K562 (cell line): ENCODE results near the gene DDX50. TPM values are rescaled to one million over a fixed set of nuclear protein-coding genes. Genes with fewer than 3 reads are reported as not detected.

ENCODE experiments used
- ATF2 ChIP-seq: sonication (generic); formaldehyde crosslinking; IDR thresholded peaks from 2 replicates; pipeline ENCODE4 v1.8.1; 2022; ENCODE audit warnings: missing genetic modification reagents
- ATF3 ChIP-seq, 2 experiments: fragments of 450-650 bp in 1 of 2; sonication (generic) in 1 of 2; formaldehyde crosslinking in 1 of 2; IDR thresholded peaks in 1 of 2; conservative IDR thresholded peaks in 1 of 2; 2 replicates each; pipeline versions ENCODE4 v1.6.1 to v1.8.1; 2016 to 2023; ENCODE audit warnings: mild to moderate bottlenecking in 2 of 2, moderate library complexity in 2 of 2, inconsistent platforms in 1 of 2, missing genetic modification reagents in 1 of 2
- CCNT2 ChIP-seq: IDR thresholded peaks from 2 replicates; pipeline ENCODE4 v1.6.1; 2011; ENCODE audit warnings: borderline replicate concordance, low read depth, mild to moderate bottlenecking, moderate library complexity, mixed read lengths, low read length; ENCODE audit not compliant: insufficient read length; ENCODE audit errors: extremely low read depth
- FOXP1 ChIP-seq: sonication (generic); formaldehyde crosslinking; IDR thresholded peaks from 2 replicates; pipeline ENCODE4 v1.8.0; 2022; ENCODE audit warnings: mild to moderate bottlenecking, missing genetic modification reagents
- GATAD2B ChIP-seq: fragments of 450-650 bp; IDR thresholded peaks from 2 replicates; pipeline ENCODE4 v1.6.1; 2017; ENCODE audit warnings: mild to moderate bottlenecking, borderline replicate concordance
- HDAC1 ChIP-seq, 2 experiments: fragments of 450-650 bp; IDR thresholded peaks; 2 replicates each; pipeline ENCODE4 v1.6.1; 2016 to 2017; ENCODE audit warnings: inconsistent platforms in 1 of 2, mild to moderate bottlenecking in 1 of 2, moderate library complexity in 1 of 2
- HNRNPUL1 ChIP-seq: fragments of 200-400 bp; formaldehyde crosslinking; IDR thresholded peaks from 2 replicates; pipeline ENCODE4 v1.6.1; 2017; ENCODE audit warnings: low read length
- NCOA2 ChIP-seq, 2 experiments: fragments of 450-650 bp; IDR thresholded peaks; 2 replicates each; pipeline ENCODE4 v1.6.1; 2018; ENCODE audit warnings: mild to moderate bottlenecking in 2 of 2, moderate library complexity in 1 of 2; ENCODE audit not compliant: partially characterized antibody in 2 of 2
- SP1 ChIP-seq: sonication (generic); formaldehyde crosslinking; IDR thresholded peaks from 2 replicates; pipeline ENCODE4 v1.8.1; 2022; ENCODE audit warnings: mild to moderate bottlenecking, missing genetic modification reagents
- TEAD2 ChIP-seq: fragments of 450-650 bp; IDR thresholded peaks from 2 replicates; pipeline ENCODE4 v1.6.1; 2016; ENCODE audit warnings: missing genetic modification characterization, control low read depth, missing compliant biosample characterization
- TFAP4 ChIP-seq: sonication (generic); formaldehyde crosslinking; IDR thresholded peaks from 2 replicates; pipeline ENCODE4 v1.8.0; 2022; ENCODE audit warnings: missing genetic modification reagents, mild to moderate bottlenecking, moderate library complexity, borderline replicate concordance
- ZBTB1 ChIP-seq: sonication (generic); formaldehyde crosslinking; IDR thresholded peaks from 2 replicates; pipeline ENCODE4 v1.8.1; 2023; ENCODE audit warnings: missing genetic modification reagents, low read depth, mild to moderate bottlenecking, borderline replicate concordance
- ZBTB17 ChIP-seq: fragments of 450-650 bp; formaldehyde crosslinking; IDR thresholded peaks from 2 replicates; pipeline ENCODE4 v1.4.0; 2020; ENCODE audit warnings: mild to moderate bottlenecking
- ZNF318 ChIP-seq, 2 experiments: fragments of 450-650 bp; IDR thresholded peaks; 2 replicates each; pipeline ENCODE4 v1.6.1; 2016; ENCODE audit warnings: mild to moderate bottlenecking in 2 of 2, borderline replicate concordance in 1 of 2, low read depth in 1 of 2, moderate library complexity in 1 of 2
- polyA plus RNA-seq, 8 experiments: library from polyadenylated mRNA; depleted of rRNA in 4 of 8; stranded (reverse) in 5 of 8; unstranded in 3 of 8; fragments of >200 nt; fragmentation: Nextera tagmentation in 2 of 8; fragmentation: Illumina TruSeq in 1 of 8; extraction: Ambion mirVana in 2 of 8; extraction: Trizol in 1 of 8; gene quantifications; 2 replicates each; pipeline versions ENCODE4 v1.2.1 to v1.2.3, GENCODE V29; 2011 to 2014; ENCODE audit warnings: inconsistent platforms in 1 of 8, missing spikeins in 1 of 8
- total RNA-seq, 7 experiments: library from RNA; depleted of rRNA in 6 of 7; stranded (reverse); fragments of >200 nt in 6 of 7; fragmentation: Illumina TruSeq in 2 of 7; extraction: Trizol in 2 of 7; gene quantifications; 2 replicates each; pipeline versions ENCODE4 v1.2.1 to v1.2.3, GENCODE V29; 2011 to 2021; ENCODE audit warnings: low replicate concordance in 1 of 7

Gene DDX50
- total and polyA plus RNA-seq, 9 of the 15 experiments (the other 6 are each of a cell fraction or from before 2014, with no cell fraction given), result 36.7 to 86.8 (median 57.4) TPM

GRCh38 chr10:68900427-68901104, 549 bp upstream of the DDX50 start (continued):
- no peak for TF ChIP-seq ZNF318 (IDR thresholded peaks at IDR 0.05; ENCODE audit: borderline replicate concordance in 1 of 2, low read depth in 1 of 2)
- TF ChIP-seq TFAP4, result peak; percentile 83; the same call in 1 of the 2 replicates
- 0 out of 2 replicates have a peak, but pooled peaks have one; percentile 3 for TF ChIP-seq TEAD2 (tag)
- TF ChIP-seq GATAD2B, result no peak; the same call in 1 of the 2 replicates
- TF ChIP-seq HDAC1 (IDR thresholded peaks at IDR 0.05), result no peak; a peak in 1 of 4 replicates
- peak; percentile 42 for TF ChIP-seq CCNT2
- TF ChIP-seq NCOA2 (IDR thresholded peaks at IDR 0.05; ENCODE audit: partially characterized antibody in 2 of 2), result no peak
- TF ChIP-seq ZBTB17, result peak; percentile 67; the same call in 1 of the 2 replicates
- peak; percentile 92 for TF ChIP-seq FOXP1 (CRISPR knock-in tag)
- no peak for TF ChIP-seq ATF2 (CRISPR knock-in tag)
- TF ChIP-seq ZBTB1, result no peak; the same call in 1 of the 2 replicates
- TF ChIP-seq HNRNPUL1, result no peak
- TF ChIP-seq ATF3 (IDR thresholded peaks at IDR 0.05), result no peak
- TF ChIP-seq ATF3 (CRISPR knock-in tag; conservative IDR thresholded peaks at IDR 0.05), result no peak
- TF ChIP-seq SP1 (CRISPR knock-in tag), result peak; percentile 85
